ENCODE data around the gene NTNG1. TPM values are rescaled to one million over a fixed set of nuclear protein-coding genes. Genes with fewer than 3 reads are reported as not detected.

NTNG1 gene
- total and polyA plus RNA-seq, 10 of the 15 experiments (the other 5 are each of a cell fraction or from before 2014, with no cell fraction given) = 0.18 to 2.3 (median 1.1) TPM; not detected in 1

- Histone ChIP-seq H3K9me3 (replicated peaks; ENCODE audit: control insufficient read depth, insufficient read depth, low read length) (no peaks in the 10 kb centered on the region), H3K79me2 (ENCODE audit: control insufficient read depth, insufficient read depth, low read length) (no peaks in the 10 kb centered on the region), H3K36me3 (ENCODE audit: control insufficient read depth in 2 of 2, insufficient read depth in 2 of 2, low read length in 1 of 2) (no peaks in the 10 kb centered on the region), H3K9ac (ENCODE audit: control insufficient read depth, insufficient read depth, low read length) (no peak overlapping the region), H3K4me1 (ENCODE audit: control insufficient read depth, insufficient read depth, low read length) (no peaks in the 10 kb centered on the region), H3K4me3 (no peak overlapping the region), H3K4me2 (ENCODE audit: control insufficient read depth, insufficient read depth) (no peak overlapping the region), H4K20me1 (ENCODE audit: control insufficient read depth, insufficient read depth) (no peaks in the 10 kb centered on the region), H3K27me3 (replicated peaks in 1 of 2; ENCODE audit: control insufficient read depth in 2 of 2, insufficient read depth in 2 of 2, low read length in 1 of 2) (no peaks in the 10 kb centered on the region), H3K27ac (ENCODE audit: control insufficient read depth, insufficient read depth) (no peak overlapping the region), H2AFZ (ENCODE audit: control insufficient read depth, low read depth, low read length) (no peak overlapping the region)
- ChIA-PET RAD21 (ENCODE audit: unreplicated experiment) (interaction anchor here (1.4 kb wide), 1 partner anchor 335 kb away, joined by 5 read pairs; no protein-coding TSS in a partner anchor), CTCF (interaction anchor here (0.7 to 1.2 kb wide), 4 partner anchors 23 to 613 kb away, joined by 3 to 5 read pairs (median 4); no protein-coding TSS in a partner anchor), SMC1A (ENCODE audit: uncharacterized antibody, unreplicated experiment) (interaction anchor here (0.8 to 0.9 kb wide), 2 partner anchors 335 to 337 kb away, joined by 4 to 5 read pairs; no protein-coding TSS in a partner anchor), POLR2A (no interaction called here)
- FAIRE-seq (no peak), ATAC-seq (no peak), DNase-seq (ENCODE audit: low read depth, low spot score) (no peak)
- 45% methylated on average over 1 of the region's 1 CpG for WGBS (ENCODE audit: insufficient coverage, insufficient replicate concordance, low lambda C conversion rate, missing lambda C conversion rate)
- BruUV-seq (replicated peaks) = no TSS peak
- intact Hi-C loops (cut with micrococcal nuclease; ENCODE audit: unreplicated experiment) = no loop called here
- TF ChIP-seq CBX3 (IDR thresholded peaks at IDR 0.05; ENCODE audit: borderline replicate concordance, low read depth) (no peak), RAD51 (IDR thresholded peaks at IDR 0.05) (no peak), SKIL (IDR thresholded peaks at IDR 0.05; ENCODE audit: low read depth, poor library complexity, severe bottlenecking) (no peak), BCL11A (IDR thresholded peaks at IDR 0.05; ENCODE audit: low read depth, low read length) (no peak), DPF2 (IDR thresholded peaks at IDR 0.05) (no peak), E4F1 (IDR thresholded peaks at IDR 0.05; ENCODE audit: borderline replicate concordance, partially characterized antibody) (no peak), FOXM1 (IDR thresholded peaks at IDR 0.05; ENCODE audit: low read depth, low read length) (no peak), POLR2AphosphoS2 (IDR thresholded peaks at IDR 0.05; ENCODE audit: low read depth, low read length) (no peak), BRCA1 (IDR thresholded peaks at IDR 0.05; ENCODE audit: low read depth, low read length) (no peak), YBX1 (IDR thresholded peaks at IDR 0.05) (no peak), HDAC2 (IDR thresholded peaks at IDR 0.05) (no peak), RUNX3 (IDR thresholded peaks at IDR 0.05; ENCODE audit: low read length) (no peak), RBBP5 (conservative IDR thresholded peaks at IDR 0.05) (no peak), SMAD5 (IDR thresholded peaks at IDR 0.05; ENCODE audit: low read depth) (no peak), ZBTB4 (CRISPR knock-in tag; IDR thresholded peaks at IDR 0.05) (no peak), SMC3 (IDR thresholded peaks at IDR 0.05; ENCODE audit: borderline replicate concordance, low read length) (no peak)
- in situ Hi-C loops (cut with MboI) = no loop called here
Observed at GRCh38 chr1:107194380-107194779, 53.5 kb downstream of the NTNG1 start.
